Inferior parietal cortex (tissue), 1 donor: Measurements from ENCODE around the gene USP36.
A peak's percentile ranks its signal among the peaks of the same experiment; 100 is the strongest.
"Not testable (repeated sequence)": the region's sequence is repeated elsewhere in the genome, so short reads cannot be mapped to it uniquely, and the experiment has no call there.

Experiments used
- DNase-seq: peaks from one replicate; pipeline ENCODE4 v3.0.0-alpha.2; 2016; ENCODE audit errors: extremely low spot score

USP36 gene

GRCh38 chr17:78840780-78841611 is at the start of gene USP36:
USP36 (minus strand) TSS chr17:78840814; CDS start chr17:78836363, 4,451 bp downstream.
- DNase-seq = peak; percentile 99

GRCh38 chr17:78890096-78890495 is 49.5 kb upstream of the USP36 start:
- not testable (repeated sequence) for DNase-seq

GRCh38 chr17:78889531-78889930 is 48.9 kb upstream of the USP36 start:
- DNase-seq = no peak

DNA sequence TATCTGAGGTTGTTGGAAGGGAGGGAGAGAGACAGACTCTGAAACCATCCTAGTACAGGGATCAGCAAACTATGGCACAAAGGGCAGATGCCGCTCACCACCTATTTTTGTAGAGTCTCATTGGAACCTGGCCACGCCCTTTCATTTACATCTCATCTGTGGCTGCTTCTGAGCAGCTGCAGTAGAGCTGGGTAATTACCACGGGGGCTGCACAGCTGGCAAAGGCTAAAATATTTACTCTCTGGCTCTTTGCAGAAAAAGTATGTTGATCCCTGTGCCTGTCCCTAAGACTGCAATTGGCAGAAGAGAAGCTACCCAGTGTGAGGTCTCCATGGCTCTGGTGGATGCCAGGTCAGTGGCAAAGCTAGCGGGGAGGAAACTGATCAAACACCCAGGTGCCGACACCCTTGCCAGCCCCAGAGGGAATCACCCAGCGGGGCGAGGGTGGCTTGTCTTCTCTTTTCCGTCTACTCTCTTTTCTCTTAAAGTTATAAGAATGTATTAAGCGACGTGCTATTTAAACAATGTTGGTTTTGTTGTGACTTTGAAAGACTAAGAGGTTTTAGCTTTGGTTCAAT is 48.4 kb upstream of the USP36 start:
- no peak for DNase-seq

- no peak for DNase-seq
These were observed 46.3 kb upstream of the USP36 start for GRCh38 chr17:78886954-78887353.

GRCh38 chr17:78885956-78886355 is 45.3 kb upstream of the USP36 start:
- no peak for DNase-seq

DNA sequence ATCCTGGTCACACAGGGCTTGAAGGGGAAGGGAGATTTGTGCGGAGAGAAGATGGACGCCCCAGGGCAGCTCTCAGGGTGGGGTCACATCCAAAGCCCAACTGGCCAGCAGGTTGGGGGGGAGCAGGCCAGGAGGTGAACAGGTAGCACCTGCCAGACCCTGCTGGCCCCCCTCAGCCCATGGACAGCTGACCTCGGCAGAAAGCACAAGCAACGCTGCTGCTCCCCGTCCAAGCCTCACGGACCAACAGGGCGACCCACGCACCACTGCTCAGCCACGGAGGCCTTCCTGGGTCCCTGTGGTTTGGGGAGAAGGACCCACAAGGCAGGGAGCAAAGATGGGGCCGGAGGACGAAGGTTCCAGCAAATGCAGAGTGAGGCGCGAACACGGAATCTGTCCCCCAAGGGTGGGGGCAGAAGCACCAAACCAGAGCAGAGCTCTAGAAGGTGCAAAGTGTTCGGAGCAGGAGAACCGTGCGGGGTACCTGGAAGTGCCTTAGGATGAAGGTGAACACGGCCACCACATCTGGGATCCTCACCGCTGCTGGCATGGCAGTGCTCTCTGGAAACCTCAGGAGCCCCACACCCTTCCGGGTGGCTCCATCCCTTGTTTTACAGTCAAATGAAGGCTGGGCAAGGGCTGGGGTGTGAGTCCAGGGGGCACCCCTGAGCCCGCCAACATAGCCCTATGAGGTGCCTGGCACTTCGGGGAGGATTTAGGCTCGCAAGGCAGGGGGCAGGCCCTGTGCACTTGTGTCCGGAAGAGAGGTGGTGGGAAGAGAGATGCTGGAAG is 44.5 kb upstream of the USP36 start:
- DNase-seq = no peak

- DNase-seq = peak; percentile 49
These were observed 43.7 kb upstream of the USP36 start for GRCh38 chr17:78884148-78884825.

DNA sequence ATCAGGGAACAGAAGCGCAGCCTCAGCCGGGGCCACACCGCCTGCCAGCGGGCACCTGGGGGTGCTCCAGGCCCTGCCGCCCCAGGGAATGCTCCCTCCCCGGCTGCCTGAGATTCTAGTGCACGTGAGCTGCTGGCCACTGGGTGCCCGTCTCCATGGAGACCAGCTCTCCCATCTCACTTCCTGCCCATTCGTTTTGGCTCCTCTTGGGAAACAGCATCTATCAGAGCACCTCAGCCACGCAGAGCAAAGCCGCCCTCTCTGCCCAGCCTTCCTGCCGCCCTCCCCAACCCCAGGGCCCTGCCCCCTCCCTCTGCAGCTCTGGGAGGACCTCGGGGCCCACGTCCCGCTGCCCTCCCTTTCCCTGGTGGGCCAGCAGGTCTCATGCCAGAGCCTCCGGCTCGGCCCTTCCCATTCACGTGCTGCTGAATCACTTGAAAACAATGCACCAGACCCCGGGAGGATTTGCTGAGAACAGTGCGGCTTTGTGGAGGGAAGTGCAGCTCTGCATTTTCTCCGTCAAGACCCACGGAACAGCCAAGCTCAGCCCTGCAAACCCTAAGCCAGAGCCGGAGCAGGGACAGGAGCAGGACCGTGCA is 43.0 kb upstream of the USP36 start:
- peak; percentile 86 for DNase-seq

- DNase-seq = peak; percentile 33
These were observed 42.5 kb upstream of the USP36 start for GRCh38 chr17:78883089-78883532.

GRCh38 chr17:78882540-78883088 is 42.0 kb upstream of the USP36 start:
- DNase-seq = no peak

DNA sequence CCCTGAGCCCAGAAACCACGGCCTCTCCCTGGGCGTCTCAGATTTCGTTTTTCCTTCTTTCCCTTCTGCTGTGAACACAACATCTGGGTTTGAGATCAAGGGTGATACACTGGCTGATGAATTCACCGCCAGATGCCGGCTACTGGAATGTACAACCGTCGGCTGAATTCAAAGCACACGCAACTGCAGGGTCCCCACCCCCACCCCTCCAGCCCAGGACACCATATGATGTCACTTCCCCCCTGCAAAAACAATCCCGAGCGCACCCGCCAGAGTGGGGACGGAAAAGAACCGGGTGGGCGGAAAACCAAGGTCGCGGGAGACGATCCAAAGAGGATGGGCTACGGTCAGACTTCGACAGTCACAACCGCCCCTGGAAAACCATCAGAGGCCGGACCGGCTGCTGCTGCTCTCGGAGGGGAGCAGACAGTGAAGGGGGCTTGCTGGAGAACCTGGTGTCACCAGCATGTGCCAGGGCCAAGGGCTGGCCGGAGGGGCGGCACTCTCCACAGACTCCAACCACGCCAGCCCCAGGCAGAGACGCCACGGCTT is 39.1 kb upstream of the USP36 start:
- DNase-seq = peak; percentile 15

GRCh38 chr17:78878871-78879527 is 38.4 kb upstream of the USP36 start:
- DNase-seq = no peak

DNA sequence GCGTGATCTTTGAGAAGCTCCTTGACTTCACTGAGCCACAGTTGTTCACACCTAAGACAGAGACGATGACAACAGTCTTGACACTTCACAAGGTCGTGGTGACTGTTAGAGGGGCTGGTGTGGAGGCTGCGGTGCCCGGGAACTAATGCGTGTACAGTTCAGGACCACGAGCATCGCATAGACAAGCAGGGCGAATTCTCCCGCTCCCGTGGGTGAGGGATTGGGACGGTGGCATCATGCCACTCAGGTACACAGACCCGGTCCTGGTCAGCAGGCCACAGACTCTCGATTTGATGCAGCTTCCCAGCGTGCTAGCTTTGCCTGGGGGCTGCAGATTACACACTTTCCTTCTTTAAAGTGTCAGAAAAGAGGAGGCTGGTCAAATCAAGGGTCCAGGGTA is 37.6 kb upstream of the USP36 start:
- DNase-seq = no peak

DNA sequence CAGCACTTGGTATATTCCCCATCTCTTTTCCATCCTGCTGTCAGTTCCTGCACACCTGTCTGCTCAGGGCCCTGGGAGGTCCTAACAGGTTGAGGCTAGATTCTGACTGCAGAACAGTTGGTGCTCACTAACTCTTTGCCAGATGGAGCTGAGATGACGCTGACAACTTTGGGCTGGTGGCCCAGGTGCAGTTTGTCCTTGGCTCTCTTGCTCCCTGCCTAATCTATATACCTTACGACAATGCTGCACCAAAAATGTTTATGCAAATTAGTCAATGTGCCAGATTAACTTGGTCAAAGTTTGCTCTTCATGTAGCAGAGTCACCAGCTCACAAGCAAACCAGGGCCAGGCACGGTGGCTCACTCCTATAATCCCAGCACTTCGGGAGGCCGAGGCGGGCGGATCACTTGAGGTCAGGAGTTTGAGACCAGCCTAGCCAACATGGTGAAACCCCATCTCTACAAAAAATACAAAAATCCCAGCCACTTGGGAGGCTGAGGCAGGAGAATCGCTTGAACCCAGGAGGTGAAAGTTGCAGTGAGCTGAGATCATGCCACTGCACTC is 36.4 kb upstream of the USP36 start:
- not testable (repeated sequence) for DNase-seq

- no peak for DNase-seq
These were observed 35.5 kb upstream of the USP36 start for GRCh38 chr17:78876094-78876597.

DNA sequence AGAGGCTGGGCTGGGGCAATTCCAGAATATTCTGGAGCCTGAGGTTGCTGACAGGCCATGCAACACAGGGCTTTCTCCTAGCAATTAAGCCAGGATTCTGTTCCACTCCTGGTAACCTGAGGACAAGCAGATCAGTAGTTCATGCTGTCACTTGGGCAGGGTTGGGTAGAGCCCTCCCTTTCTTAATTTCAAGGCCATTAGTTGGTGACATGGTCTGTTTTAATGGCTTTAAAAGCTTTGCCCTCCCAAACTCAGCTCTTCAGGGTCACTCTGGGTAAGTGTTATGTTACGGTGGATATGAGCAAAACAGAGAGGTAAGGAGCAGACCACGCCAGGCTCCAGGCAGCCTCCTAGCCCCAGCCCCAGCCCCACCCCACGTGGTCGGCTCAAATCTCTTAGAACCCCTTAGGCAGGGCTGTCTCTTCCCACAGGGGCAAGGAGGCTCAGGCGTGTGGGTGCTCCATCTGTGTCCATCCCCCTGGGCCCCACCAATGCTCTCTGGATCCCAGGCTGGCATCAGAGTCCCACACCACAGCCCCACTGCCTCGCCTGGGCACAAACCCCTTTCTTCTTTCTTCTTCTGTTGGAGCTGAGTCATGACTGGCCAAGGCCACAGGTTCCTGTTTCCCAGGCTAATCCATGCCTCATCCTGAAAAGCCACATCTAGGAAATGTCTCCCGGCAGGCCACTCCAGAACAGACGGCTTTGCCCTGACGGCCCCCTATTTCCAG is 34.9 kb upstream of the USP36 start:
- DNase-seq = no peak

GRCh38 chr17:78873519-78874340 is 33.1 kb upstream of the USP36 start:
- peak; percentile 50 for DNase-seq
